GM19455 (cell line): ENCODE results near the gene NUP62.
A peak's percentile ranks its signal among the peaks of the same experiment; 100 is the strongest.

ENCODE experiments used
- ATAC-seq: cut with Tn5 transposase; IDR thresholded peaks from one replicate; pipeline ENCODE4 v1.9.1; 2021; ENCODE audit not compliant: unreplicated experiment

NUP62 gene

GRCh38 chr19:49881672-49882394 lies 47.5 kb downstream of the NUP62 start:
- ATAC-seq = no peak

GRCh38 chr19:49881186-49881585 lies 48.1 kb downstream of the NUP62 start:
- no peak for ATAC-seq

- ATAC-seq = no peak
These were observed 49.0 kb downstream of the NUP62 start for GRCh38 chr19:49880162-49880869.

- no peak for ATAC-seq
These were observed 49.9 kb downstream of the NUP62 start for GRCh38 chr19:49879243-49879963.

- no peak for ATAC-seq
These were observed 50.6 kb downstream of the NUP62 start for GRCh38 chr19:49878744-49879070.

GRCh38 chr19:49877879-49878743 lies 51.2 kb downstream of the NUP62 start:
- peak; percentile 41 for ATAC-seq

- ATAC-seq = peak; percentile 53
These were observed 52.1 kb downstream of the NUP62 start, which contains the start of the genes AKT1S1 and TBC1D17 for GRCh38 chr19:49877020-49877878. Gene AKT1S1, minus strand, starts transcription at chr19:49877355. Its CDS starts 4,060 bp downstream, at chr19:49873295. Gene TBC1D17, plus strand, starts transcription at chr19:49877702. Its CDS starts 22 bp downstream, at chr19:49877724.

GRCh38 chr19:49876422-49877019 lies 52.8 kb downstream of the NUP62 start:
- peak; percentile 47 for ATAC-seq

GRCh38 chr19:49875857-49876421 lies 53.4 kb downstream of the NUP62 start:
- no peak for ATAC-seq

- no peak for ATAC-seq
These were observed 54.1 kb downstream of the NUP62 start for GRCh38 chr19:49875177-49875576.

GRCh38 chr19:49874503-49875157 lies 54.7 kb downstream of the NUP62 start:
- no peak for ATAC-seq

- no peak for ATAC-seq
These were observed 55.5 kb downstream of the NUP62 start for GRCh38 chr19:49873834-49874233.

- ATAC-seq = no peak
These were observed 56.2 kb downstream of the NUP62 start for GRCh38 chr19:49873129-49873521.

GRCh38 chr19:49872245-49873128 lies 56.8 kb downstream of the NUP62 start:
- ATAC-seq = no peak

- no peak for ATAC-seq
These were observed 57.8 kb downstream of the NUP62 start for GRCh38 chr19:49871349-49871985.

GRCh38 chr19:49870309-49870901 lies 58.9 kb downstream of the NUP62 start:
- no peak for ATAC-seq
